ENCODE results near the gene YTHDF2.
"Not testable (repeated sequence)": the region's sequence is repeated elsewhere in the genome, so short reads cannot be mapped to it uniquely, and the experiment has no call there.

The YTHDF2 gene

DNA sequence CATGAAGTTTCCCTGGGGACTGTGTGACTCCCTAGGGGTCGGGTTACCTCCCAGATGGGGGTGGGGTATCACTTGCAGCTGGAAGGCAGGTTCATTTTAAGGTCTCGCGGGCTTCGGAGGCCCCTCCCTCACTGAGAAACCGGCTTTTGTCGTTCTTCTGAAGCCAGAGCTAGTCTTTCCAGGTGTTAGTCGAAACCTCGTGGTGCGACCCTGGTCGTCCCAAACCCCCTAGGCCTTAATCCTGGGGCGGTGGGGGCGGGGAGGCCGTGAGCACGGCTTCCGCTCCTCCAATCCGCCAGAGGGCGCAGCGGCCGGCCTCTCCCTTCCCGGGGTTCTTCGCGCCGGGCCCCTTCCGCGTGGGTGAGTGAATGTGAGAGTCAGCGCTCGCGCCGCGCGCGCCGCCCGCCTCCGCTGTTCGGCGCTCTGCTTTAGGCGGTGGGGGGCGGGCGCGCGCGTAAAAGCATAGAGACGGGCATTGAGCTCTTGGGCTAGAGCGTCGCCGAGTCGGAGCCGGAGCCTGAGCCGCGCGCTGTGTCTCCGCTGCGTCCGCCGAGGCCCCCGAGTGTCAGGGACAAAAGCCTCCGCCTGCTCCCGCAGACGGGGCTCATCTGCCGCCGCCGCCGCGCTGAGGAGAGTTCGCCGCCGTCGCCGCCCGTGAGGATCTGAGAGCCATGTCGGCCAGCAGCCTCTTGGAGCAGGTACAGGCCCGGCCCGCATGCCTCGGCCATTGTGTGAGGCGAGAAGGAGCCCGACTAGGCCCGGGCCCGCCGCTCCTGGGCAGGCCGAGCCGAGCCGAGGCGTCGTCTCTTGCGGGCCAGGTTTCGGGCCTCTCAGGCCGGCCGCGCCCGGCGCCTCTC lies at the start of gene YTHDF2:
YTHDF2 (plus strand) TSS at position 491 of the 857 bp plus-strand sequence; CDS start at position 672, 181 bp downstream.
- peak; percentile 99 for DNase-seq (ENCODE audit: low read depth, low spot score)

DNA sequence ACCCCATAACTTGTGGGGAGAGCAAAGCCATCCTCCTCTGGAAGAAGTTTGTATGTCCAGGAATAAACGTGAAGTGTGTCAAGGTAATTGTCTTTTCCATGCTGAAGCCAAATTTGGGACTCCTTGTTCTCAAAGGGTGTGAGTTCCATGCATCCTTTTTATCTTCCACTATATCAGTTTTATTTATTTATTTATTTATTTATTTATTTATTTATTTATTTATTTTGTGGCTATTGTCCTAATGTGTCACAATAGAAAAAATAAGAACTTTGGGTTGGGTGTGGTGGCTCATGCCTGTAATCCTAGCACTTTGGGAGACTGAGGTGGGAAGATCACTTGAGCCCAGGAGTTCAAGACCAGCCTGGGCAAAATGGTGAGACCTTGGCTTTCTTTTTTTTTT lies 45.1 kb upstream of the YTHDF2 start:
- not testable (repeated sequence) for DNase-seq (ENCODE audit: low read depth, low spot score)

DNA sequence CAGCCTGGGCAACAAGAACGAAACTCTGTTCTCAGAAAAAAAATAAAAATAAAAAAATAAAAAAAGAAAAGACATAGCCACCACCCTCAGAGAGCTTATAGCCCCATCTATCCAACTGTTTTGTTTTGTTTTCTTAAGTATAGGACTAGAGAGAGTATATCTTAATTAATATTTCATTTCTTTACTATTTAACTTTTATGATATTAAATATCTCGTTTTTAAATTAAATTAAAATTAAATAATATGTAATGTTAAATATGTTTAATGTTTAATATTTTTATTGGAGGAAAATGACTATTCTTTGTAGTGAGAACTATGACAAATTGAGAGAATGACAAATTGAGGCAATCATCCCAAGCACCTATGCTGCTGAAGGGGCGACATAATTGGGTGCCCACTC lies 33.1 kb upstream of the YTHDF2 start:
- no peak for DNase-seq (ENCODE audit: low read depth, low spot score)

DNA sequence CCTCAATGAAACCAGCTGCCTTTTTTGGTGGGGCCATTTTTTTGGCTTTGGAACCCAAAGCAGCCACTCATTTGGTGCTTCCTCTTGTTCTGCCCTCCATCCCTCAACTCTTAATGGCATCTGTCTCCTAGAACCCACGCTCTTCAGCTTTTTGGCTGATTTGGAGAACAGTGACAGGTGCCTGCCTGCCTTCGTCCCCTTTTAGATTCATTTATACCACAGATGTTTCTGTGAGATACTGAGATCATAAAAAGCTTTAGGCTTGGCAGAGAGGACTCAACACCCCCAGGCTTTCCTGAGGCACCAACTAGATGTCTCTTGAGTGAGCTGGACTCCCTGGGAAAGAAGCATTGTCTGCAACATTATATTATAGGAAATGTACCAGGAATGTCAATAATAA lies 20.4 kb upstream of the YTHDF2 start:
- DNase-seq (ENCODE audit: low read depth, low spot score): no peak

GRCh38 chr1:28718166-28718565 lies 18.6 kb upstream of the YTHDF2 start:
- no peak for DNase-seq (ENCODE audit: low read depth, low spot score)

DNA sequence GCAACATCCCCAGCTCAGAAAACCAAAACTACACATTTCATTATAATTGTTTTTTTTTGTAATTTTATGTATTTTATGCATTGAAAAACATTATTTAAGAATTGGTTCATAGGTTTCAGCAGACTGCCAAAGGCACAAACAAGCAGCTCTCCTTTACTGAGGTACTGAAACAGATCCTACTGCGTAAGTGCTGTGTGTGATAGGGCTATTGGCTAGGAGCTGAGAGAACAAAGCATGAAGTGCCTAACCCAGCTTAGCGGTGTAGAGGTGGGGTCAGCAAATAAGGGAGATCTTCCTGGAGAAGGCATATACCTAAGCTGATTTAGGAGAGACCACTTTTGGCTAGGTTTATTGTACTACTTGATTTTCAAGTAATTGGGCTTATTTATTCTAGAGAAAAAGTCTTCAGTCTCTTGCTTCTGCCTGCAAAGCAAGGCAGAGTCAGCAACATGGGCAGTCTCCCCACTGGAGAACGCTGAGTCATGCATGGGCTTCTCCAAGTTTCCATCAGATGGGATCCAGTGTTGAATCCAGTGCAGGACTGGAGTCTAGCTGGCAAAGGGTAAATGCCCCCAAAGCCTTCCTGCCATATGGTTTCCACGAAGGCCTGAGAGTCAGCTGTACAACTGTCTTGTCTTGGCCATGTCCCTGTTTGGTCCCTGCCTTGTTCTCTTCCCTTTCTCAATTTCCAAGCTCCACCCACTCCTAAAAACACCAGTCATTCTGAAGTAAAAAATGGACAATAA lies 18.0 kb upstream of the YTHDF2 start:
- no peak for DNase-seq (ENCODE audit: low read depth, low spot score)

GRCh38 chr1:28719332-28719619 lies 17.5 kb upstream of the YTHDF2 start:
- DNase-seq (ENCODE audit: low read depth, low spot score): no peak

- peak; percentile 76 for DNase-seq (ENCODE audit: low read depth, low spot score)
These were observed 16.4 kb upstream of the YTHDF2 start for GRCh38 chr1:28720376-28720775.

DNA sequence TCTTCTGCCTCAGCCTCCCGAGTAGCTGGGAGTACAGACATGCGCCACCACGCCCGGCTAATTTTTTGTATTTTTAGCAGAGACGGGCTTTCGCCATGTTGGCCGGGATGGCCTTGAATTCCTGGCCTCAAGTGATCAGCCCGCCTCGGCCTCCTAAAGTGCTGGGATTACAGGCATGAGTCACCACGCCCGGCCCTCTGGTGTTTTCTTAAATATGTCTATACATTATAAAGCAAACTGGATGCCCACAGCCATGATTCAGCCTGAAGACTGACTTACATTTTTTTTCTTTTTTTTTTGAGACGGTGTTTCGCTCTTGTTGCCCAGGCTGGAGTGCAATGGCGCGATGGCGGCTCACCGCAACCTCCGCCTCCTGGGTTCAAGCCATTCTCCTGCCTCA lies 14.8 kb upstream of the YTHDF2 start:
- DNase-seq (ENCODE audit: low read depth, low spot score): not testable (repeated sequence)

- not testable (repeated sequence) for DNase-seq (ENCODE audit: low read depth, low spot score)
These were observed 11.4 kb upstream of the YTHDF2 start for GRCh38 chr1:28725365-28725764.

DNA sequence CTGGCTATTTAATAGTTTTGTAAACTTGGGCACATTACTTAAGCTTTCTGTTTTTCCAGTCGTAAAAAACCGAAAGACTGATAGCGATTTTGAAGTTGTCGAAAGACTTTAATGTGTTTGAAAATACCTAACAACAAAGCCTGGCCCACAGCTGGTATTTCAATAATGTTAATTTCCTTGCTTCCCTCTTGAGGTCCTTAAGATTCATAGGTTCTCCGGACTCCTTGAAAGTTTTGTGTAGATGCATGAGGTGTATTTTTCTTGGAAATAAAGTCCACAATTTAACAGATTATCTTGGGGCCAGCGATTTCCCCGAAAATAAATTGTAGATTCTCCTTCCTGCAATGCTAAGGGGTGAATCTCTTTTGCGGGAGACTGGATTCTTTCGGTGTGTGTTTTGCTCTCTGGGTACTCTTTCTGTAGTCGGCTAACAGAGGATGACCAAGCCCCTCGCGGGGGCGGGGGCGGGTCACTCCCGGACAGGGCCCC lies 735 bp upstream of the YTHDF2 start:
- no peak for DNase-seq (ENCODE audit: low read depth, low spot score)

- peak; percentile 80 for DNase-seq (ENCODE audit: low read depth, low spot score)
These were observed 780 bp downstream of the YTHDF2 start for GRCh38 chr1:28737307-28738132.

DNA sequence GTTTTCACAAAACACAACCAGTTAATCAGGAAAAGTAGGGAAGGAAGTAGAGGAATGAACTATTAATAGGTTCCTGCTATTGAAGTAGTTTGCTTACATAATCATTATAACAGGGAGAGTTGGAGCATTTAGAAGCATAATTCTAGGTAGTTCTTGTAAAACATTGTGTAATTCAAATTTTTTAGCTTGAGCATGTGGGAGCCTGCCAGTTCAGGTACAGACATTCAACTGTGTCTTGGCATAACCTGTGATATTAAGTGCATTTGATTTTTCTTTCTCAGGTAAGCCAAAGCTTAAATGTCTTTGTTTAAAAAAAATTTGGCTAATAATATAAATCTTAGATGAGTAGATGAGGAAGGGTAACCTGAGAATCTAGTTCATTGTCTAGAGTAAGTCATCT lies 3.4 kb downstream of the YTHDF2 start:
- no peak for DNase-seq (ENCODE audit: low read depth, low spot score)

- DNase-seq (ENCODE audit: low read depth, low spot score): no peak
These were observed 7.4 kb downstream of the YTHDF2 start for GRCh38 chr1:28744184-28744583.

GRCh38 chr1:28745653-28746173 lies 9.0 kb downstream of the YTHDF2 start:
- DNase-seq (ENCODE audit: low read depth, low spot score): no peak

GRCh38 chr1:28750330-28750729 lies 13.6 kb downstream of the YTHDF2 start:
- DNase-seq (ENCODE audit: low read depth, low spot score): no peak

GRCh38 chr1:28750771-28751294 lies 14.1 kb downstream of the YTHDF2 start:
- peak; percentile 46 for DNase-seq (ENCODE audit: low read depth, low spot score)

DNA sequence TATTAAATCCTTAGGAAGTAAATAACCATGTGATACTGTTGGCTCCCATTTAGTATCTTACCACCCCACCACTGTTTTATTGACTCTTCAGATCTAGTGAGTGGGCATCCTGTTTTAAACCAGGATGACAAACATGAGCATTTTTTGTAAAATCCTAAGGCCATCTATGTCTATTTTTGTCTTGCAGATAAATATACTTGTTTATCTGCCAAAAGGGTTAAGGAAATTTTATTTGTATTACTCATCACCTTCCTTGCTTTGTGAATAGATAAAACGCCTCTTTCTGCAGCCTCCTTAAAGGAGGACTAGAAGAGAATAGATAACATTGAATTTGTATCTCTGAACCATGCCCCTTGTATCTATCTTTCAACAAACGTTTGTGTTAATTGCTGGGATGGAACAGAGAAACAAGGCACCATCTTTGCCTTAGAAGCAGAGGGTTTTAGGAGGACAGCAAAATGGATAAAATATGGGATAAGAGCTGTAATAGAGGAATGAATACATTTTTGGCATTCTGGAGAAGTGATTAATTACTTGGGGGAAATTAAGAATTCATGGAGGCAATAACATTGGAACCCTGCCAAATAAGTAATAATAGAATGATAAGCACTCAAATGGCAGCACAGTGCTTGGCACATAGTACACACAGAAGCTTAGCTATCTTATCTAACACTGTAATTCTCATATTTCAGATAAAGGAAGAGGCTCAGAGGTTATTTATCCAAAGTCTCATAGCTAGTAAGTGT lies 14.7 kb downstream of the YTHDF2 start:
- no peak for DNase-seq (ENCODE audit: low read depth, low spot score)

DNA sequence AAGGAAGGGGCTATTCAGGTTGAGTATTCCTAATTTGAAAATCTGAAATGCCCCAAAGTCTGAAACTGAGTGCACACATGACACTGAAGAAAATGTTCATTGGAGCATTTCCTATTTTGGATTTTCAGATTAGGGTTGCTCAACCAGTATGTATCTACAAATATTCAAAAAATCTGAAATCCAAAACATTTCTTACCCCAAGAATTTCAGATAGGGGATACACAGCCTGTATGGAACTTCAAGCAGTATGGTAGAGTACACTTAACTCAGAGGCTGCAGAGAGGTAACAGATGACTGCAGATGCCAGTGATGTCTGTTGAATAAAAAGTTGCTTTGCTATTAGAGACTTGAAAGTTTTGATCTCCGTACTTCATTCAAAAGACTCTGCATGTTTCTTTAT lies 19.0 kb downstream of the YTHDF2 start:
- DNase-seq (ENCODE audit: low read depth, low spot score): no peak

DNA sequence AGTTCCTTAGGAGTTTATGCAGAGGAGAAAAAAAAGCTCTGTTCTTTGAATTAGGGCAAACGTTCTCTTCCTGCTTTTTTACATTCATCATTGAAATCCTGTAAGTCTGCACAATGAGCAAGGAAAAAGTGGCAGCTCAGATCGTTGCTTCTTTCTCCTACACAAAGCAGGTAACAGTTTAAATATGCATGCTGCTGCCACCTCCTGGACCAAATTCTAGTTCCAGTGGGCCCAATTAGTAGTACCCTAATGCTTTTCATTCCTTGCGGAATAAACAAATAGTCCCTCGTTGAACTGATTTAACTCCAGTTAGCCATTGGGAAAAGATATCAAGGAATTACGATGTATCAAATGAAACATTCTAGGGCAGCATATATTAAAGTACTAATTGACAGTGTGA lies 20.1 kb downstream of the YTHDF2 start:
- DNase-seq (ENCODE audit: low read depth, low spot score): no peak

DNA sequence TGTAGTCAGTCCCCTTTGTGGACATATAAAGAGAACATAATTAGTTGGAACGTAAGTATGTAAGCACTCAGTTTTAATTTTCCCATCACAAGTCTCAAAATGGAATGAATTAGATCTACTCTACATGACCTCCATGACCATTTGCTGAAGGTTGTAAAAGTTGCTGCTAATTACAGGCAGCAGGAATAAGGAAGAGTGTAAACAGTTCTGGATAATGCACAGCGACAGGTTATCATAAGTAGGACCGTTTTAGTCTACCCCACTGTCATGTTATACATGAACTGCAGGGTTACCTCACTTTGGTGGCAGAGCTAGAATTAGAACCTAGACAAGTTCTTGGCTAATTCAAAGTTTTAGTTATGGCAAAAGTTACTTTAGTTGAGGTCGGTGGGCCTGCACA lies 21.7 kb downstream of the YTHDF2 start:
- DNase-seq (ENCODE audit: low read depth, low spot score): no peak

All from ELF-1 (cell line).